GM12874 (cell line): ENCODE results near the gene EBLN1.

ENCODE experiments used
- CTCF ChIP-seq: IDR thresholded peaks from 2 replicates; pipeline ENCODE4 v1.5.1; 2011; ENCODE audit warnings: low read depth, mild to moderate bottlenecking, control low read depth, low read length, moderate library complexity; ENCODE audit not compliant: insufficient read depth

EBLN1 gene

GRCh38 chr10:22217842-22218241, at the start of gene EBLN1:
Gene EBLN1 (minus strand): TSS chr10:22218015. CDS start chr10:22209983, 8,032 bp downstream.
- no peak for TF ChIP-seq CTCF

- no peak for TF ChIP-seq CTCF
Measured at GRCh38 chr10:22265839-22266537, 48.2 kb upstream of the EBLN1 start.

- TF ChIP-seq CTCF = no peak
Measured at GRCh38 chr10:22263106-22263505, 45.3 kb upstream of the EBLN1 start.

- TF ChIP-seq CTCF = no peak
Measured at GRCh38 chr10:22259280-22259679, 41.5 kb upstream of the EBLN1 start.

- no peak for TF ChIP-seq CTCF
Measured at GRCh38 chr10:22258471-22258870, 40.7 kb upstream of the EBLN1 start.

GRCh38 chr10:22253580-22253882, 35.7 kb upstream of the EBLN1 start:
- TF ChIP-seq CTCF = no peak

- no peak for TF ChIP-seq CTCF
Measured at GRCh38 chr10:22252801-22253579, 35.2 kb upstream of the EBLN1 start.
